ENCODE results near the gene ASF1B.

The ASF1B gene

DNA sequence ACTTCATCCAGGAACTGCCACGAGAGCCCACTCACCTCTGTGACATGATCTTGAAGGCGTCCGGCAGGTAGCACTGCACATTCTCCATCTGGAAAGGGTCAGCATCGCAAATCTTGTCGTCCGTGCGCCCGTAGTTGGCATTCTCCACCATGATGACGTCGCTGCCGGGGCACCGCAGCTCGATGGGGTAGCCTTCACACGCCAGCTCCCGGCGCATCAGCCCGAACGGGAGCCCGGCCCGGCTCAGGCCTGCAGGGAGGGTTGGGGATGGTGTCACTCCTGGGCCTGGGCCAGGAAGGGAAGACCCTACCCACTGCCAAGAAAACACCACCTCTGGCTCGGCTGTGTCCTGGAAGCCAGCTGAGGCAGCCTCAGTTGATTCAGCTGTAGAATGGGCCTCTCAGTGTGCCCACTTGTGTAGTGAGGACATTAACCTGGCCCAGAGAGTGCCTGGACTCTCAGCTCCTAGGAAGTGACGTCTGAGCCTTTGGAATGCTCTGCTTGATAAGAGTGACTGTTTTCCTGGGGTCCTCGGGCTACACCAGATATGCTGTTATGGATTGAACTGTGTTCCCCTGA lies 41.2 kb upstream of the ASF1B start:
- DNase-seq (ENCODE audit: low spot score), result no peak
- in situ Hi-C loops (cut with MboI; ENCODE audit: low pct_unique_long_range_greater_than_20kb, low sequenced_read_pairs, unreplicated experiment), result no loop called here

DNA sequence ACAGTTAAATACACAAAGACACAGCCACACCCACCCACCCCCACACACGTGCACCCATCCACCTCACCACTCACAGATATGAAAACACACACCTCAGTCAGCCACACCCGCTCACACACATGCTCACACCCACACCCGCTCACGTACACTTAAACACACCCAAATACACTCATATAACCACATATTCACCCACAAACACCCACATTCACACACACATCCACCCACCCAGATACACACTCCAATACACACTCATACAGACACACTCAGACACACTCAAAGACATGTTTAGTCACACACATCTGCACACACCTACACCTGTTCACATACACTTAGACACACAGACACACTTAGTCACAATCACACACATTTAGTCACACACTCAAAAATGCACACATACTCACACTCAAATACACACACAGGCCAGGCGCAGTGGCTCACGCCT lies 39.0 kb upstream of the ASF1B start:
- in situ Hi-C loops (cut with MboI; ENCODE audit: low pct_unique_long_range_greater_than_20kb, low sequenced_read_pairs, unreplicated experiment), result no loop called here
- TF ChIP-seq, protein P1, sequence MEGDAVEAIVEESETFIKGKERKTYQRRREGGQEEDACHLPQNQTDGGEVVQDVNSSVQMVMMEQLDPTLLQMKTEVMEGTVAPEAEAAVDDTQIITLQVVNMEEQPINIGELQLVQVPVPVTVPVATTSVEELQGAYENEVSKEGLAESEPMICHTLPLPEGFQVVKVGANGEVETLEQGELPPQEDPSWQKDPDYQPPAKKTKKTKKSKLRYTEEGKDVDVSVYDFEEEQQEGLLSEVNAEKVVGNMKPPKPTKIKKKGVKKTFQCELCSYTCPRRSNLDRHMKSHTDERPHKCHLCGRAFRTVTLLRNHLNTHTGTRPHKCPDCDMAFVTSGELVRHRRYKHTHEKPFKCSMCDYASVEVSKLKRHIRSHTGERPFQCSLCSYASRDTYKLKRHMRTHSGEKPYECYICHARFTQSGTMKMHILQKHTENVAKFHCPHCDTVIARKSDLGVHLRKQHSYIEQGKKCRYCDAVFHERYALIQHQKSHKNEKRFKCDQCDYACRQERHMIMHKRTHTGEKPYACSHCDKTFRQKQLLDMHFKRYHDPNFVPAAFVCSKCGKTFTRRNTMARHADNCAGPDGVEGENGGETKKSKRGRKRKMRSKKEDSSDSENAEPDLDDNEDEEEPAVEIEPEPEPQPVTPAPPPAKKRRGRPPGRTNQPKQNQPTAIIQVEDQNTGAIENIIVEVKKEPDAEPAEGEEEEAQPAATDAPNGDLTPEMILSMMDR (IDR thresholded peaks at IDR 0.05; ENCODE audit: extremely low read depth, insufficient read depth, missing control alignments), result no peak
- DNase-seq (ENCODE audit: low spot score), result no peak

More for the DNA sequence above, 41.2 kb upstream of the ASF1B start:
- TF ChIP-seq, protein P1 (IDR thresholded peaks at IDR 0.05; ENCODE audit: extremely low read depth, insufficient read depth, missing control alignments), result no peak

DNA sequence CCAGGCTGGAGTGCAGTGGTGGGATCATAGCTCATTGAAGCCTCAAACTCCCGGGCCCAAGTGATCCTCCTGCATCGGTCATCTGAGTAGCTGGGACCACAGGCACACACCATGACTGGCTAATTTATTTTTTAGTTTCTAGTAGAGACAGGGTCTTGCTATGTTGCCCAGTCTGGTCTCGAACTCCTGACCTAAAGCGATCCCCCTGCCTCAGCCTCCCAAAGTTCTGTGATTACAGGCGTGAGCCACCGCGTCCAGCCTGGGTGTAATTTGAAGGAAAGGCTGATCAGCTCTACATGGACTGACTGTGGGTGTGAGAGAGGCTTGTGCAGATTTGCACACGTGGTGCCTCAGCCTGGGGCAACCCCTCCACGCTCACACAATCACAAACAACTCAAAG lies 38.5 kb upstream of the ASF1B start:
- in situ Hi-C loops (cut with MboI; ENCODE audit: low pct_unique_long_range_greater_than_20kb, low sequenced_read_pairs, unreplicated experiment), result no loop called here
- TF ChIP-seq, protein P1 (IDR thresholded peaks at IDR 0.05; ENCODE audit: extremely low read depth, insufficient read depth, missing control alignments), result no peak
- no peak for DNase-seq (ENCODE audit: low spot score)

DNA sequence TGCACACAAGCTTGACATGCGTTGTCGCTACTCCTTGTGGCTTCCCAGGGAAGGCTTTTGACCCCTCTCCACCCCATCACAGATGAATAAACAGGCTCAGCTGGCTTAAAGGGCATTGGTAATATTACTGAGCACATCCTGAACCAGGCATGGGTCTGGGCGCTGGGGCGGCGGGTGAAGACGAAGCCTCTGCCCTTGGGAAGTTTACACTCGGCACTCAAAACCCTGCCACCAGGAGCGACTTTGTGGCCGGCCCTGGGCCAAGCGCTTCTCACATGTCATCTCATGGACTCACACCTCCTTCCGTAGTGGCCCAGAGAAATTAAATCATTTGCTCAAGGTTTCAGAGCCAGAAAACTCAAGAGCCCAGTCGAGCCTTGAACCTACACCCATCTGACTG lies 32.6 kb upstream of the ASF1B start:
- no peak for DNase-seq (ENCODE audit: low spot score)
- in situ Hi-C loops (cut with MboI; ENCODE audit: low pct_unique_long_range_greater_than_20kb, low sequenced_read_pairs, unreplicated experiment), result no loop called here
- TF ChIP-seq, protein P1 (IDR thresholded peaks at IDR 0.05; ENCODE audit: extremely low read depth, insufficient read depth, missing control alignments), result no peak

DNA sequence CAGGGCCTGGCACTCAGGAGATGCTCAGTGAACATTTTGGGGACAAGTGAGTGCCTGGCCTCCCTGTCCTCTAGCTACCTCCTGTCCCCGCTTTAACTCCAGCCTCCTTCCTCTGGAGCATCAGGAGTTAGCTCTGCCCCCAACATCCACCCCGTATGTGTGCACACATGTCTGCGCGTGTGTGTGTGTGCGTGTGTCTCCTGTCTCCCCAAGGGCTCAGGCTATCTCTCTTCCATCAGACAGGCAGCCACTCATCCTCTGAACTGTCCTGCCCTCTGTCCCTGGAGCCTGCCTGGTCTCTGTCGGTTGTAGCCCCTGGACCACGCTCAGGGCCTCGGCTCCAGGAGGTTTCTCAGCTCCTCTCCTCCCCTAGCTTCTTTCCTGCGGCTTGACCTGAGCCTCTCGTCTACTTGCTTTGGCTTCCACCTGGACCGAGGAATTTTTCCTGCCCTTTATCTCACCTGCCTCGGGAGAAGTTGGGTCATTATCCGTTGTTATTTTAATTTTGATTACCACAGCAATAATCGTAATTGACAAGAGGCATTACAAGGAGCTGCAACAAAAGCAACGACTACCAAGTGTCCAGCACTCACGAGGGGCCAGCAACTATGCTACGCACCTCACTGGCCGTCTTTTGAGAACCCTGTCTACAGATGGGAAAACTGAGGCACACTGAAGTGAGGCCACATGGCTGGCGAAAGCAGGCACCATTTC lies 32.0 kb upstream of the ASF1B start:
- TF ChIP-seq, protein P1 (IDR thresholded peaks at IDR 0.05; ENCODE audit: extremely low read depth, insufficient read depth, missing control alignments), result no peak
- in situ Hi-C loops (cut with MboI; ENCODE audit: low pct_unique_long_range_greater_than_20kb, low sequenced_read_pairs, unreplicated experiment), result no loop called here
- no peak for DNase-seq (ENCODE audit: low spot score)

DNA sequence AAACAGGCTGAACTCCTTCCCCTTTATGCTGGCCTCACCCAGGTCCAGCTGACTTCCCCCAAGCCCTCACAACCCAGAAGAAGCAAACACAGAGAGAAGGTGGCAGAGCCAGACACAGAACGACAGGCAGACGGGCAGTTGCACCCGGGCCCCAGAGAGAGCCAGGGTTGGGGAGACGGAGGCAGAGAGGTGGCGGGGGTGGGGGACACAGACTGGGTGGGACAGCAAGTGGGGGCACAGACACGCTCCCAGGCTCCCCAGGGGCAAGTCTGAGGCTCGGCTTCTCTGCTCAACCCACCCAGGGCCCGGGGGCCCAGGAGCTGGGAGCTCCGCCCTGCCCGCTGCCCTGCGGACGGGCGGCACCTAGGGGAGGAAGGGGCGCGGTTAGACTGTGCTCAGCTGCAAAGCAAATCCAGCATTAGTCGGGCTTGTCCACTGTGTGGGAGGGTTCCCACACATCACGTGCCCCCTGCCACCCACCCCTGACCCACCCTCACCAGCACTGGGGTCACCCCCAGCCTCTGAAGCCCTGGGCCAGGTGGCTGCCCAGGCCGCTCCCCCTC lies 31.3 kb upstream of the ASF1B start:
- no peak for DNase-seq (ENCODE audit: low spot score)
- in situ Hi-C loops (cut with MboI; ENCODE audit: low pct_unique_long_range_greater_than_20kb, low sequenced_read_pairs, unreplicated experiment), result no loop called here

More for the DNA sequence above, 31.3 kb upstream of the ASF1B start:
- TF ChIP-seq, protein P1 (IDR thresholded peaks at IDR 0.05; ENCODE audit: extremely low read depth, insufficient read depth, missing control alignments), result peak; percentile 13
